Subcutaneous abdominal adipose tissue (tissue), 5 donors: ENCODE data around the gene CFAP97.

Experiments used
- H3K27ac ChIP-seq: one replicate; pipeline ENCODE4 v1.7.0; 2013; ENCODE audit warnings: low read depth, mild to moderate bottlenecking, inconsistent platforms, low read length, moderate library complexity
- H3K27me3 ChIP-seq, 5 donors: one replicate each; pipeline ENCODE4 v1.7.0; 2013; ENCODE audit warnings: low read length in 5 of 5, inconsistent platforms in 1 of 5; ENCODE audit not compliant: control insufficient read depth in 5 of 5, insufficient read depth in 4 of 5
- H3K36me3 ChIP-seq, 5 donors: one replicate each; pipeline ENCODE4 v1.7.0; 2013; ENCODE audit warnings: low read length in 5 of 5; ENCODE audit not compliant: control insufficient read depth in 5 of 5, insufficient read depth in 5 of 5
- H3K4me1 ChIP-seq, 5 donors: one replicate each; pipeline ENCODE4 v1.7.0; 2013; ENCODE audit warnings: low read length in 5 of 5, mild to moderate bottlenecking in 3 of 5, moderate library complexity in 1 of 5; ENCODE audit not compliant: control insufficient read depth in 5 of 5, insufficient read depth in 5 of 5
- H3K4me3 ChIP-seq, 5 donors: one replicate each; pipeline ENCODE4 v1.7.0; 2013; ENCODE audit warnings: low read length in 5 of 5, low read depth in 1 of 5
- H3K9ac ChIP-seq, 5 donors: one replicate each; pipeline ENCODE4 v1.7.0; 2013; ENCODE audit warnings: low read length in 5 of 5, mild to moderate bottlenecking in 4 of 5, moderate library complexity in 3 of 5
- H3K9me3 ChIP-seq, 5 donors: one replicate each; pipeline ENCODE4 v1.7.0; 2013; ENCODE audit warnings: low read length in 5 of 5; ENCODE audit not compliant: control insufficient read depth in 5 of 5
- donor health status: healthy.
- donor health status: healthy.
- donor health status: healthy.
- donor health status: healthy.
- donor health status: healthy.

The CFAP97 gene

DNA sequence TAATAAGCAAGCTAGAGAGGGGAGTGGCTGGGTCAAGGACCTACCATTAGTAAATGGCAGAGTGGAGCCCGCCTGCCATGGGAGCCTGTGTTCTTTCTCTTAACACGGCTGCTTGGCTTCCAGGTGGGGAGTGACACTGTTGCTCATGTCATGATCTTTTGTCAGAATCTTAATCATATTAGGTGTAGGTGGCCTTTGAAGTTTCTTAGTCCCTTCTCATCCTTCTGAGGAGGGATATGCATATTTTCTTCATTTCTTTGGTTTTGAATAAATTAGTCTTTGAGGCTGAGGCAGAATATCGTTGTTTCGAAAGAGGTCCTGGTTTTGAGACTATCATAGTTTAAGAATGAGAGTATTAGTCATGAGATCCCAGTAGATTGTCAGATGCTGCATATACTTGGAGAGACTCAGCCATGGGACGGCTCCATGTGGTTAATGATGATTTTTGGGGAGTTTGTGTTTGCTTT is 34.4 kb upstream of the CFAP97 start:
- Histone ChIP-seq H3K9ac (no peak overlapping the region), H3K4me3 (no peak overlapping the region), H3K4me1 (peaks cover 0 to 8% (median 0%) of the 10 kb centered on the region in 5 donors), H3K27me3 (no peaks in the 10 kb centered on the region), H3K9me3 (peaks cover 0 to 2% (median 0%) of the 10 kb centered on the region in 5 donors), H3K27ac (no peak overlapping the region), H3K36me3 (no peaks in the 10 kb centered on the region)

DNA sequence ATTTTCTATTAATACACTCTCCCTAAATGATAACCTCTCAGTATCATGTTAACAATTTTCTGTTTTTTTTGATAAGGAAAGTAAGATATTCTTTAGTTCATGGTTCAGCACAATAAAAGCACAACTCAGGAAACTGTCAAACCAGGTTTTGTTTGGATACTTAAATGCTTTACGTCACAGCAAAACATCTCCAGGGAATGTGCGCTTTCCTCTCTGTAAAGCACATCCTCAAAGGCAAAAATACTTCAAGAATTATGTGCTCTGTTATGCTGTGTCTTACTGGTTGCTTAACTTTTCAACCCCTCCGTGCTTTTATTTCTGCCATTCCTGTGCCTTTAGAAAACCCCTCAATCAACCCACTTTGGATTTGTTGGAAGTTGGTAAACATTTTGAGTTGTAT is 33.4 kb upstream of the CFAP97 start:
- Histone ChIP-seq H3K9ac (no peak overlapping the region), H3K36me3 (no peaks in the 10 kb centered on the region), H3K27me3 (no peaks in the 10 kb centered on the region), H3K27ac (no peak overlapping the region), H3K9me3 (peaks cover 0 to 2% (median 0%) of the 10 kb centered on the region in 5 donors), H3K4me3 (no peak overlapping the region), H3K4me1 (peaks cover 0 to 8% (median 0%) of the 10 kb centered on the region in 5 donors)

DNA sequence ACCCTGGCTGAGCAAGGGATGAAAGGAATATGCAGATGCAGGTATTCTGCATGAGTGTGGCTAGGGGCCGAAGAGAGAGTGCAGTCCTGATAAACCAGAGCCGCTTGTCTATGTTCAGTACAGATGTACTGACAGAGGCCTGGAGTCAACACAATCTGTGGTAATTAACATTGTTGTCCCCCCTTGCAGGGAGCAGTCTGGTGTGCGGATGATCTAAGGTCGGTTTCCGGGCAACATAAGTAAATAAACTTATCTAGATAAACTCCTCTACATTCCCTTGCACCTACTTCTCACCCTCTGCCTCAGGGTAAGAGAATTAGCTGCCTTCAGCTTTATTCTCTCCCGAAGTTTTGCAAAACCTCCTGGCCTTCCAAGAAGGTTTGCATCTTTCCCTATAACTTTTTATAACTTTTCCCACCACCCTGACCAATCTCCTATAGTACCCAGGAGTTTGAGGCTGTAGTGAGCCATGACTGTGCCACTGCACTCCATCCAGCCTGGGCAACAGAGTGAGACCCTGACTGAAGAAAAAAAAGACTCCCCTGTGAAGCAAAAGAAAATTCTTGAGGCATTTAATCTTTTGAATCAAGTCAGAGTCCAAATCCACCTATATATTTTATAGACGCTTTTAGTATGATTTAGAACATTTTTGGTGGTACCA is 32.2 kb upstream of the CFAP97 start:
- Histone ChIP-seq H3K4me1 (peaks cover 0 to 8% (median 0%) of the 10 kb centered on the region in 5 donors), H3K4me3 (no peak overlapping the region), H3K27ac (no peak overlapping the region), H3K9me3 (peaks cover 0 to 2% (median 0%) of the 10 kb centered on the region in 5 donors), H3K9ac (no peak overlapping the region), H3K27me3 (no peaks in the 10 kb centered on the region), H3K36me3 (no peaks in the 10 kb centered on the region)

DNA sequence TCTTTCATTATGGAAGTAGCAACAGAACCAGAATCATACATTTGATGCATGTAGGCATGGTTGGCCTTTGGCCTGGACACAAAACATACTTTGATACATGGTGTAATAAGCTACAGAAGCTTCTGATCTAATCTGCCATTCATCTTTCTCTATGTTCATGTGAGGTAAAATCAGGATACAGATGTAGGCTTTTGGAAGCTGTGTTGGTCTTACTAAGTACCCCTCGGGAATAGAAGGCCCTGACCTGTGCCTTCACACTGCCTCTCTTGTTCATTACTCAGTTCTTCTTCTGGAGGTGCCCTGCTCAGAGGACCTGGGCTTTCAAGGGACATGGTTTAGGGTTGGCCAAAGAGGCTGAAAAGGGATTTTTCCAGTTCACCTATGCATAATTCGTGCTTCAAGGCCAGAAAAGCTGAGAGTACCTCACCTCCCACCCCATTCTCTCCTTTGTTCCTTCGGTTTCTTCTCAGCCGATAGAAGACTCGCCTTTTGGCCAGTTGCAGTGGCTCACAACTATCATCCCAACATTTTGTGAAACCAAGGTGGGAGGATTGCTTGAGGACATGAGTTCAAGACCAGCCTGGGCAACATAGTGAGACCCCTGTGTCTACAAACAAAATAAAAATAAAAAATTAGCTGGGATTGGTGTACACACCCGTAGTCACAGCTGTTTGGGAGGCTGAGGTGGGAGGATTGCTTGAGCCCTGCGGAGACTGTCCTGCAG is 31.5 kb upstream of the CFAP97 start:
- H3K27me3 ChIP-seq: no peaks in the 10 kb centered on the region
- no peak overlapping the region for H3K9ac ChIP-seq
- H3K27ac ChIP-seq: no peak overlapping the region
- peaks cover 0 to 8% (median 0%) of the 10 kb centered on the region in 5 donors for H3K4me1 ChIP-seq
- peaks cover 0 to 2% (median 0%) of the 10 kb centered on the region in 5 donors for H3K9me3 ChIP-seq
- no peaks in the 10 kb centered on the region for H3K36me3 ChIP-seq
- no peak overlapping the region for H3K4me3 ChIP-seq

DNA sequence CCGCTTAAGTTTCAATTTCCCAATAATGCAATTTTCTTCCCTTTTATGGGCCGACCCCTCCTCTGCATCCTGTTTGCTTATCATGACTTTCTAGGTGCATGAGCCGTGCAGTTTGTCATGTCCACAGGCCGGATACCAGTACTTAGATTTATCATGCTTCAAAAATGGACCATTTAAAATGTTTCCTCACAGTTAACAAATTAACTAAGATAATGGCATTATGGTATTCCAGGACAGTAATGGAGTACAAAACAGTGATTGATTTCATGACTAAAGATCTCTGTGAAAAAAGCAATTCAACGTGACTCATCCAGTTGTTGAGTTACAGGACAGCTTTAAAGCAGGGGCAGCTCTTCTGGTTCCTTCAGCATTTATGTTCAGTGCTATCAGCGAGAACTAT is 28.6 kb upstream of the CFAP97 start:
- H3K9me3 ChIP-seq: no peaks in the 10 kb centered on the region
- no peak overlapping the region for H3K9ac ChIP-seq
- H3K36me3 ChIP-seq: no peaks in the 10 kb centered on the region
- H3K27me3 ChIP-seq: no peaks in the 10 kb centered on the region
- H3K4me3 ChIP-seq: no peak overlapping the region
- H3K27ac ChIP-seq: no peak overlapping the region
- H3K4me1 ChIP-seq: peaks cover 0 to 6% (median 0%) of the 10 kb centered on the region in 5 donors

DNA sequence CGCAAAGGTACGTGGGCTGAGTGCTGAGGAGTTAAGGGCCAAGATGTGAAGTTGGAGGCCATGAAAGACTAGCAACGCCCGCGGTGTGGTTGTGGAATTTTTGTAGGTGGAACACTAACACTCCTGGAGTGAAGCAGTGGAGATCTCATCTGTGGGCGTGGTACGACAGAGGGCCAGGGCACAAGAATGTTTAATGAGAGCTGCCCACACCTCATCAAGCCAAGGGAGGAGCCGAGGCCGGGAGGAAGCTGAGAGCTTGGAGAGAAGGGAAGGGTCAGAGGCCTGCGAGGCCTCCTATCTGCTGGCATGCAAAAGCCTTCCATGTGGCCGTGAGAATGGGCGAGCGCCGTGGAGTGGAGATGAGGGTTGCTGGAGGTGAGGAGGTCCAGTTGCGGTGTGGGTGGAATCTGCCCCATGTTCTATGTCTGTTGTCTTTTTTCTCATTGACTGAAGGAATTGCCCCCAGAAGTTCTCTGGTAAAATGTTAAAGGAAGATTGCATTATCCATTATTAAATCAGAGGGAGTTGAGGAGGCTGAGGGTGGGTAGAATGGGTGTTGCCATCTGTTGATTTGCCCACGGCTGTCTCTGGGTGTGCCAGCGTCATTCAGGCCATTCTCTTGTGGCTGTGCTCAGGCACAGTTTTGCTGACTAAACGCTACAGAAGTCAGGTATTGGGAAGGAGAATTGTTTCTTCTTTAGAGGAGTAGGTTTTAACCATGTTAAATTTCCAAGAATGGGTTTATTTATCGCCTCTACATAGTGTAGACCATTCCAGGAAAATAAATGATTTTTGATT is 25.4 kb upstream of the CFAP97 start:
- H3K27ac ChIP-seq: no peak overlapping the region

DNA sequence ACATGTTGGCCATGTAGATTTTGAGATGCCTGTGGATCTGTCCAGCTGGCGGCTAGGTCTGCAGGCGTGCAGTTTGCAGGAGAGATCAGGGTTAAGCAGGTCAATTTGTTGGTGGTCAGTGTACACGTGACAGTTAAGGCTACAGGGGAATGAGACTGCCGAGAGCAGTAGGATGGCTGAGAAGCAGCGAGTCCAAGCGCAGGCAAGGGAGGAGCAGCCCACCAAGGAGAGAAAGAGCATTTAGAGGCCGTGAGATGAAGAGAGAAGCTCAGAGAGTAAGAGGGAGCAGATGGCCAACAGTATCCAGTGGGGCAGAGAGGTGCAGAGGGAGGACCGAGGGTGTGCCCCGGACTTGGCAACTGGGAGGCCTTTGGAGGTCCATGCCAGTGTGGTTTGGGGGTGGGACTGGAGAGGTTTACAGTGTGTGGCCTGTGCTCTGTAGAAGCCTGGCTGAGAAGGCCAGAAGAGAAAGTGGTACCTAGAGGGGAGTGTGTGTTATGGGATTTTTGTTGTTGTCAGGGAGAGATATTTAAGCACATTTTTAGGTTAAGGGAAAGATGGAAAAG is 24.0 kb upstream of the CFAP97 start:
- Histone ChIP-seq H3K4me3 (no peak overlapping the region), H3K36me3 (no peaks in the 10 kb centered on the region), H3K9ac (no peak overlapping the region), H3K27me3 (no peaks in the 10 kb centered on the region), H3K4me1 (no peaks in the 10 kb centered on the region), H3K9me3 (no peaks in the 10 kb centered on the region), H3K27ac (no peak overlapping the region)

More for the DNA sequence above, 25.4 kb upstream of the CFAP97 start:
- no peak overlapping the region for H3K9ac ChIP-seq
- H3K36me3 ChIP-seq: no peaks in the 10 kb centered on the region
- no peak overlapping the region for H3K4me3 ChIP-seq
- H3K27me3 ChIP-seq: no peaks in the 10 kb centered on the region
- no peaks in the 10 kb centered on the region for H3K9me3 ChIP-seq
- no peaks in the 10 kb centered on the region for H3K4me1 ChIP-seq

DNA sequence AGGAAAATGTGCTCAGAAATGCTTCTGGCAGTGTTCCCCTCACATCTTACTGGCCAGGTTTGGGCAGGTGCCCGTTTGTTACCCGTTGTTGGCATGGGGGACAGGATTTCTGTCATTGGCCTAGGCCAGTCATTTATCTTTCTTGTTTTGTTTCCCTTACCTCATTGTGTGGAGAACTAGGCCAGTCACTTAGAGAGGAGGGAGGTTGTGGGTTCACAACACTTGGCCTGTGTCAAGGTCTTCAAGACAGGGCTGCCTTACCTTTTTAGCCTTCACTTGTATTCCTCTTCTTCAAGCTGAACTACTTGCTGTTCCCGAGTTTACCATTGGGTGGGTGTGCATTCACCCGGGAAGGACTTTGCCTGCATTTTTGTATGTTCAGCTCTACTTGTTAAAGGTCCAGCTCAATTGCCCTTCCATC is 23.3 kb upstream of the CFAP97 start:
- no peaks in the 10 kb centered on the region for H3K9me3 ChIP-seq
- no peak overlapping the region for H3K4me3 ChIP-seq
- no peaks in the 10 kb centered on the region for H3K4me1 ChIP-seq
- no peak overlapping the region for H3K9ac ChIP-seq
- H3K36me3 ChIP-seq: peaks cover 0 to 2% (median 0%) of the 10 kb centered on the region in 5 donors
- H3K27ac ChIP-seq: no peak overlapping the region
- no peaks in the 10 kb centered on the region for H3K27me3 ChIP-seq

DNA sequence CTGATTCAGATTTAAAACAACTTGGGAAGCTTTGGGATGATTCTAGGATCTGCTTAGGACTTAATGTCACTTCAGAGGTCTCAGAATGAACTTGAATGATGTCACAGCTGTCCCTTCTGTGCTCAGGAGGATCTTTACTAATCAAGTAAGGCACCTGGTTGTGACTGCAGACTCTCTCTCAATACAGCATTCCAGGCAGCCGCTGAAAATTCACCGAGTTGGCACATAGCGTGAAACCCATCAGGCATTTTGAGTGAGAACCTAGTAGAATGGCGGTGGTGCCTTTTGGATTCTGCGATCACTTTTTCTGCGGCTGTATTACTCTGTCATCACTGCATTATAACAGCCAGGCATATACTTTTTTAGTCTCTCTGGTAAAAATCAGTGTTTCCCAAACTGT is 22.1 kb upstream of the CFAP97 start:
- Histone ChIP-seq H3K27me3 (no peaks in the 10 kb centered on the region), H3K36me3 (peaks cover 0 to 5% (median 0%) of the 10 kb centered on the region in 5 donors), H3K9ac (no peak overlapping the region), H3K9me3 (no peaks in the 10 kb centered on the region), H3K27ac (no peak overlapping the region), H3K4me3 (no peak overlapping the region), H3K4me1 (no peaks in the 10 kb centered on the region)
